GM18861 (cell line): Measurements from ENCODE around the gene MACC1.
"Not testable (repeated sequence)": the region's sequence is repeated elsewhere in the genome, so short reads cannot be mapped to it uniquely, and the experiment has no call there.

Experiments
- ATAC-seq: cut with Tn5 transposase; IDR thresholded peaks from one replicate; pipeline ENCODE4 v1.9.1; 2021; ENCODE audit not compliant: unreplicated experiment

MACC1 gene

GRCh38 chr7:20133803-20134202 is 83.4 kb downstream of the MACC1 start:
- no peak for ATAC-seq

GRCh38 chr7:20132585-20132984 is 84.6 kb downstream of the MACC1 start:
- ATAC-seq: no peak

GRCh38 chr7:20131776-20132175 is 85.4 kb downstream of the MACC1 start:
- no peak for ATAC-seq

DNA sequence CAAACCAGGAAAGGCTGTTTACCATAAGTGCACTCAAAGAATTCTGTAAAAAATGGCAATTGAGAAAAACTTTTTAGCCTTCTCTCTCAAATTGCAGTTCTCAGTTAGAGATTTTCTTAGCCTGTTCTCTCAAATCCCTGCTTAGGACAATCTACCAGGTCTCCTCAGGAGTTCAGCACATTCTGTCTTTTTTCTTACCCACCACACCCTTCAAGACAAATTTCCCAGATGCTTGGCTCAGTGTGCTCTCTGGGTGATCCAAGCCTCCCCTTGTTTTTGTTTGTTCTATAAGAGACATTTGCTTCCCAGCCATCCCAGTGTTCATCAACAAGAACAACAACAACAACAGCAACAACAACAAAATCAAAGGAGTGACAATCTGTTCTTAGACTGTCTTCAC is 87.3 kb downstream of the MACC1 start:
- no peak for ATAC-seq

DNA sequence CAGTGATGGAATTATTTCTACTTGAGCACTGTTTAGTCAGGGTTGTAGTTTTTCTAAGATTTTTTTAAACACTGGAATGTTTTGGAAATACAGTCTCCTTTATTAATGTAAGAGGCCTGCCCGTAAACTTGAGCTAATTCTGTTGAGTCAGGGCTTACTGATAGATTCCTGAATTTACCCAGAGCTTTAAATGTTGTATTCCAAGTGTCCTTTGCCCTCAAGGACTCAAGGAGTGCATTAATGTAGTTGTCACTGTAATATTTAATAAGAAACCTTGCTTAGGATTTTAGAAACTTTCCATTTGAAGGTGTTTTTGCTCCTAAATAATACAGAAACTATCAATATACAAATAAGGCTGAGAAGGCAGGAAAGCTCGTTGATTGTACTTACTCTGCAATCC is 89.2 kb downstream of the MACC1 start:
- ATAC-seq: no peak

GRCh38 chr7:20126060-20126459 is 91.1 kb downstream of the MACC1 start:
- not testable (repeated sequence) for ATAC-seq

- not testable (repeated sequence) for ATAC-seq
Measured at GRCh38 chr7:20124087-20124486, 93.1 kb downstream of the MACC1 start.

DNA sequence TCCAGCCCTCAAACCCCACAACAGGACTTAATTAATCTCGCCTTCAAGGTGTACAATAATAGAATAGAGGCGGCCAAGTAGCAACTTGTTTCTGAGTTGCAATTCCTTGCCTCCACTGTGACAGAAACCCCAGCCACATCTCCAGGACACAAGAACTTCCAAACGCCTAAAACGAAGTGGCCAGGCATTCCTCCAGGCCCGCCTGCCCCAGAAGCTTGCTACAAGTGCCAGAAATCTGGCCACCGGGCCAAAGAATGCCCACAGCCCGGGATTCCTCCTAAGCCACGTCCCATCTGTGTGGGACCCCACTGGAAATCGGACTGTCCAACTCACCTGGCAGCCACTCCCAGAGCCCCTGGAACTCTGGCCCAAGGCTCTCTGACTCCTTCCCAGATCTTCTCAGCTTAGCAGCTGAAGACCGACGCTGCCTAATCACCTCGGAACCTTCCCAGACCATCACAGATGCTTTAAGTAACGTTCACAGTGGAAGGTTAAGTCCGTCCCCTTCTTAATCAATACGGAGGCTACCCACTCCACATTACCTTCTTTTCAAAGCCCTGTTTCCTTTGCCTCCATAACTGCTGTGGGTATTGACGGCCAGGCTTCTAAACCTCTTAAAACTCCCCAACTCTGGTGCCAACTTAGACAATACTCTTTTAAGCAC is 94.4 kb downstream of the MACC1 start:
- not testable (repeated sequence) for ATAC-seq

DNA sequence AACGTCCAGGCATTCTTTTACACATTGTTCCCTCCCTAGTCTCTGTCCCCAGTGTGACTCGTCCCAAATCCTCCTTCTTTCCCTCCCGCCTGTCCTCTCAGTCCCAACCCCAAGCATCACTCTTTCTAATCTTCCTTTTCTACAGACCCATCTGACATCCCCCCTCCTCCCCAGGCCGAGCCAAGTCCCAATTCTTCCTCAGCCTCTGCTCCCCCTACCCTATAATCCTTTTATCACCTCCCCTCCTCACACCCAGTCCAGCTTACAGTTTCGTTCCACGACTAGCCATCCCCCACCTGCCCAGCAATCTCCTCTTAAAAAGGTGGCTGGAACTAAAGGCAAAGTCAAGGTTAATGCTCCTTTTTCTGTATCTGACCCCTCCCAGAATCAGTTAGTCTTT is 95.1 kb downstream of the MACC1 start:
- ATAC-seq: no peak

DNA sequence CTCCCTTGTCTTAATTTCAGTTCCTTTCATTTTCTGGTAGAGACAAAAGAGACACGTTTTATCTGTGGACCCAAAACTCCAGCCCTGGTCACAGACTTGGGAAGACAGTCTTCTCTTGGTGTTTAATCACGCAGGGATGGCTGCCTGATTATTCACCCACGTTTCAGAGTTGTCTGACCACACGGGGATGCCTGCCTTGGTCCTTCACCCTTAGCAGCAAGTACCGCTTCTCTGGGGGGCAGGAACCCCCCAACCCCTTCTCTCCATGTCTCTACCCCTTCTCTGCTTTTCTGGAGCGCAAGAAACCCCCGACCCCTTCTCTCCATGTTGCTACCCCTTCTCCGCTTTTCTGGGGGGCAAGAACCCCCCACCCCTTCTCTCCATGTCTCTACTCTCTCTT is 95.8 kb downstream of the MACC1 start:
- no peak for ATAC-seq

GRCh38 chr7:20120611-20121168 is 96.5 kb downstream of the MACC1 start:
- ATAC-seq: not testable (repeated sequence)

- ATAC-seq: no peak
Measured at GRCh38 chr7:20116869-20117268, 100.3 kb downstream of the MACC1 start.

DNA sequence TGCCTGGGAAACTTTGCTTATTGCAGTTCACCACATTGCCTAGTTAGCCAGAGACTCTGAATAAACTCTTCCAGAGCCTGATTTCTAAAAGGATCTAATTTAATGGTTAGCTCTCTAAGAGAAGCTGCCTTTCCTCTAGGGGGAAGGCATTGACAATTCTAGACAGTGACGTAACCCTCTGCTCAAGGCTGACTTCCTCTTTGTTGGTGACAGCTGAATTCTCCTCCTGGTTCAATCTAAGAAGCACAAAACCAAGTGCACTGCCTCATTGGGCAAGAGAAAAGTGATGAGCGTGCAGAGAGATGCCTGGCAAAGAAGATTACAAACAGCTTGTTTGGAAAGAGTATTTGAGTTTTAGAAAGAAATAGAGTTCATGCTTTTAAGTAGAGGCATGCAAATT is 102.7 kb downstream of the MACC1 start:
- peak; percentile 83 for ATAC-seq

- peak; percentile 90 for ATAC-seq
Measured at GRCh38 chr7:20113427-20114027, 103.7 kb downstream of the MACC1 start.

GRCh38 chr7:20112696-20113095 is 104.5 kb downstream of the MACC1 start:
- no peak for ATAC-seq

- ATAC-seq: no peak
Measured at GRCh38 chr7:20111821-20112542, 105.2 kb downstream of the MACC1 start.

- ATAC-seq: no peak
Measured at GRCh38 chr7:20107582-20107981, 109.6 kb downstream of the MACC1 start.

GRCh38 chr7:20104696-20105095 is 112.5 kb downstream of the MACC1 start:
- no peak for ATAC-seq

DNA sequence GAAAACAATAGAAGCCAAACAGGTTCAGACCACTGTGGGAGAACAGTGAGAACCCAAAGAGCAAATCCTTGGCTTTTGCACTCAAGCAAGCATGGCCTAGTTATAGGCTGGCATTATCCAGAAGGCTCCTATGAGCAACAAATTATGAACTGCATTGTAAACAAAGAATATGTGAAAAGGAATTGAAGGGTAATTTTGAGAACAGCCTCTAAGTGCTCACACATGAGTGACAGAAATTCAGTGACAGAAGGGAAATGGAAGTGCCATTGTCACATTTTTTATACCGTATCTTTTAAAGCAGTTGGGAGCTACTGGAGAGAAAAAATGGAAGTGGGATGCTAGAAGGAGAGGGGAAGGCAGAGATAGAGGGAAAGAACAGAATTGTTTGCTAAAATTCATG is 114.2 kb downstream of the MACC1 start:
- no peak for ATAC-seq

GRCh38 chr7:20095862-20096261 is 121.3 kb downstream of the MACC1 start:
- ATAC-seq: no peak

- ATAC-seq: no peak
Measured at GRCh38 chr7:20095436-20095835, 121.7 kb downstream of the MACC1 start.

- no peak for ATAC-seq
Measured at GRCh38 chr7:20089431-20089830, 127.8 kb downstream of the MACC1 start.
